Chondrocyte (in vitro differentiated cells): ENCODE results near the gene IL1R1. TPM values are rescaled to one million over a fixed set of nuclear protein-coding genes. Genes with fewer than 3 reads are reported as not detected.

Source experiments
- DNase-seq: peaks from one replicate; pipeline ENCODE4 v3.0.0; 2021; ENCODE audit warnings: mixed read lengths, low spot score
- H3K27ac Mint-ChIP-seq: one replicate; pipeline ENCODE4 v1.8.0; 2021; ENCODE audit warnings: mild to moderate bottlenecking, moderate library complexity, mixed read lengths; ENCODE audit not compliant: unreplicated experiment
- H3K27me3 Mint-ChIP-seq: 2 replicates; pipeline ENCODE4 v1.8.0; 2021; ENCODE audit warnings: low read depth, mixed read lengths
- H3K36me3 Mint-ChIP-seq: 2 replicates; pipeline ENCODE4 v1.8.0; 2021; ENCODE audit warnings: low read depth, mixed read lengths
- H3K4me1 Mint-ChIP-seq: 2 replicates; pipeline ENCODE4 v1.8.0; 2021; ENCODE audit warnings: low read depth, mild to moderate bottlenecking, mixed read lengths
- H3K4me3 Mint-ChIP-seq: one replicate; pipeline ENCODE4 v1.8.0; 2021; ENCODE audit warnings: mild to moderate bottlenecking, moderate library complexity, mixed read lengths; ENCODE audit not compliant: unreplicated experiment
- H3K9me3 Mint-ChIP-seq: 2 replicates; pipeline ENCODE4 v1.8.0; 2021; ENCODE audit warnings: low read depth, mixed read lengths
- total RNA-seq: library from RNA; stranded (reverse); gene quantifications from 3 replicates; pipeline ENCODE4 v1.2.1, GENCODE V29; 2021
- TF ChIP-seq, protein P1 (sequence below): fragments of 200-600 bp; sonication (generic); IDR thresholded peaks from 2 replicates; pipeline ENCODE4 v1.5.0; 2021; ENCODE audit warnings: antibody characterized with exemption, mild to moderate bottlenecking, moderate library complexity

The IL1R1 gene
- total RNA-seq, 1 donor from 2014 or later = 22.0 TPM

DNA sequence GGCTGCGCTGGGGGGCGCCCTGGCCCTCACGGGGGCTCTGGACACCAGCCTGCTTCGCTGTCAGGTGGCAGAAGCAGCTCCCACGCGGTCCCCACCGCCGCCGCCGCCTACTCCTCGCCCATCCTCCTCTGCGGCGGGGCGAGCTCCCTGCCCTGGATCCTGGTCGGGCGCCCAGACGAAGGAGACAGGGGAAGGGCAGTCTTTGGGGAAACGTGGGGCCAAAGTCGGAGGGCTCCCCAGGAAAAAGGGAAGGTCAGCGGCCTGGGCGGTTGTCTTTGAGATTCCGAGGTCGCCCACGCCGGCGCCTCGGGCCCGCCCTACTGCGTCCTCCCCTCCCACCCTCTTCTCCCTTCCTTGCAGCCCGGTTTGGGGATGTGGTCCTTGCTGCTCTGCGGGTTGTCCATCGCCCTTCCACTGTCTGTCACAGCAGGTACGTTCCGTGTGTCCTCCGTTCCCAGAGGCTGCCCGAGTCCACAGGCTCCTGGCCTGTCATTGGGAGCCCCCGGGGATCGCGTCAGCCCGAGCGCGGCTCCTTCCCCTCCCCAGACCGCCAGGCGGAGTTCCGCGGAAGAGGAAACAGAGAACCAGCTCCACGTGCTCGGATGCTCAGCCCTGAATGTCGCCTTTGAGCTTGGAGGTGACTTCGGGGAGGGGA is 45.1 kb downstream of the IL1R1 start:
- Mint-ChIP-seq H3K27ac (no peak overlapping the region), H3K27me3 (peaks cover 3% of the 10 kb centered on the region), H3K4me1 (peaks cover 8% of the 10 kb centered on the region), H3K4me3 (peak overlapping the region; percentile 78), H3K9me3 (no peaks in the 10 kb centered on the region), H3K36me3 (no peaks in the 10 kb centered on the region)
- TF ChIP-seq, protein P1, sequence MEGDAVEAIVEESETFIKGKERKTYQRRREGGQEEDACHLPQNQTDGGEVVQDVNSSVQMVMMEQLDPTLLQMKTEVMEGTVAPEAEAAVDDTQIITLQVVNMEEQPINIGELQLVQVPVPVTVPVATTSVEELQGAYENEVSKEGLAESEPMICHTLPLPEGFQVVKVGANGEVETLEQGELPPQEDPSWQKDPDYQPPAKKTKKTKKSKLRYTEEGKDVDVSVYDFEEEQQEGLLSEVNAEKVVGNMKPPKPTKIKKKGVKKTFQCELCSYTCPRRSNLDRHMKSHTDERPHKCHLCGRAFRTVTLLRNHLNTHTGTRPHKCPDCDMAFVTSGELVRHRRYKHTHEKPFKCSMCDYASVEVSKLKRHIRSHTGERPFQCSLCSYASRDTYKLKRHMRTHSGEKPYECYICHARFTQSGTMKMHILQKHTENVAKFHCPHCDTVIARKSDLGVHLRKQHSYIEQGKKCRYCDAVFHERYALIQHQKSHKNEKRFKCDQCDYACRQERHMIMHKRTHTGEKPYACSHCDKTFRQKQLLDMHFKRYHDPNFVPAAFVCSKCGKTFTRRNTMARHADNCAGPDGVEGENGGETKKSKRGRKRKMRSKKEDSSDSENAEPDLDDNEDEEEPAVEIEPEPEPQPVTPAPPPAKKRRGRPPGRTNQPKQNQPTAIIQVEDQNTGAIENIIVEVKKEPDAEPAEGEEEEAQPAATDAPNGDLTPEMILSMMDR = peak; percentile 58
- no peak for DNase-seq

DNA sequence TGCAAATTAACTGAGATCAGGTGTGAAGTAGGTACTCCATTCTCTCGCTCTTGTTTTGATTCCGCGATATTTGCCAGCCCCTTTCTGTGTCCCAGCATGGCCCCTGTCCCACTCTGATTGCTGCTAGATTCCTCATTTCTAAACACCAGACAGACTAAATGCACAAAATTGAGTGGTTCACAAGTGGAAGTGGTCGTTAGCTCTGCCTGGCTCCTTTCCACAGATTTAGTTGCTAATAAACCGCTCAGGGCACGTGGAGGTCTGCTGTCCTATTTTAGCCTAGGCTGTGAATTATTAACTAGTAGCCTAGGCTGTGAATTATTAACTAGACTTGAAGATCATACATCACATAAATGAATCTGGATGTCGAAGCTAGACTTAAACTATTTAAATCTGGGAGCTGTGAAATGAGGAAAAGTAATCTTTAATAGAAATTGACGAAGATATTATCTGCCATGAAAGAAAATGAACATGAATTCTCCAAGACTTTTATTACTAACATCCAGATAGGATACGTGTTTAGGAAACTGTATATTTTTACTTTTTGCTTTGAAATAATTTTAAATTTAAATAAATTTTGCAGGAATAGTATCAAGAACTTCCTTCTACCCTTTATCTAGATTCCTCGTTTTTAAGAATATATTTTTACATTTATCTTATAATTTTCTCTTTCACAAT is 48.0 kb downstream of the IL1R1 start:
- no peak overlapping the region for H3K27ac Mint-ChIP-seq
- peaks cover 5% of the 10 kb centered on the region for H3K4me1 Mint-ChIP-seq
- H3K9me3 Mint-ChIP-seq = no peaks in the 10 kb centered on the region
- no peaks in the 10 kb centered on the region for H3K36me3 Mint-ChIP-seq
- H3K27me3 Mint-ChIP-seq = peaks cover 3% of the 10 kb centered on the region
- no peak for DNase-seq
- no peak overlapping the region for H3K4me3 Mint-ChIP-seq
- TF ChIP-seq, protein P1 = no peak

DNA sequence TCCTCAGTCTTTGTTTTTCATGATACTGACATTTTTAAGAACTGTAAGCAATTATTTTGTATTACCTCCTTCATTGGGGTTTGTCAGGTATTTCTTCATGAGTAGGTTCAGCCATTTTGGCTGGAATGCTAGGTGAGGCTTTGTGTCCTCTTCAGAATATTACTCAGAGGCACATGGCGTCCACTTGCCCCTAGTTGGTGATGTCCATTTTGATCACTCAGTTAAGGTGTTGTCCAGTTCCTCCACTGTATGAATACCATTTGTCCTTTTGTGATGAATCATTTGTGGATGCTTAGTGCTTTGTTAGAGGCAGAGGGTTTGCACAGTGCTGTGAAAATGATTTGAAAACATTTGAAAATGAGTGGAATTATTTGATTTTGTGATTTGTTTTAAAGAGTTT is 49.0 kb downstream of the IL1R1 start:
- Mint-ChIP-seq H3K27ac (no peak overlapping the region), H3K36me3 (no peaks in the 10 kb centered on the region), H3K4me3 (no peak overlapping the region), H3K27me3 (peaks cover 3% of the 10 kb centered on the region), H3K4me1 (peaks cover 5% of the 10 kb centered on the region), H3K9me3 (no peaks in the 10 kb centered on the region)
- DNase-seq = no peak
- TF ChIP-seq, protein P1 = no peak

DNA sequence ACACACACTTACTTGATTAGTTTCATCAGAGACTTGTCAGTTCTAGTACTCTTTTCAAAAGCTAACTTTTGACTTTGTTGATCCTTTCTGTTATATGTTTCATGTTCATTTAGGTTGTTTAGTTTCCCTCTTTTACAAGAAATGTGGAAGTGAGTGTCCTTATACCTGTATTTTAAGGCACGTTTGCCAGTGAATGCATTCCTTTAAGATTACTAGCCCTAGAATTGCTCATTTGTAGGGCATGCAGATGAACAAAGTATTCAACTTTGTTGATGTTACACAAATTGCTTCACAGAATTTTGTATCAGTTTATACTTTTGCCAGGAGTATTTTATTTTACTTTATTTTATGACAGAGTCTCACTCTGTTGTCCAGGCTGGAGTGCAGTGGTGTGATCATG is 50.5 kb downstream of the IL1R1 start:
- Mint-ChIP-seq H3K4me1 (peaks cover under 1% of the 10 kb centered on the region), H3K4me3 (no peak overlapping the region), H3K27ac (no peak overlapping the region), H3K36me3 (peaks cover 3% of the 10 kb centered on the region), H3K9me3 (no peaks in the 10 kb centered on the region), H3K27me3 (peaks cover 2% of the 10 kb centered on the region)
- no peak for DNase-seq
- TF ChIP-seq, protein P1 = no peak

DNA sequence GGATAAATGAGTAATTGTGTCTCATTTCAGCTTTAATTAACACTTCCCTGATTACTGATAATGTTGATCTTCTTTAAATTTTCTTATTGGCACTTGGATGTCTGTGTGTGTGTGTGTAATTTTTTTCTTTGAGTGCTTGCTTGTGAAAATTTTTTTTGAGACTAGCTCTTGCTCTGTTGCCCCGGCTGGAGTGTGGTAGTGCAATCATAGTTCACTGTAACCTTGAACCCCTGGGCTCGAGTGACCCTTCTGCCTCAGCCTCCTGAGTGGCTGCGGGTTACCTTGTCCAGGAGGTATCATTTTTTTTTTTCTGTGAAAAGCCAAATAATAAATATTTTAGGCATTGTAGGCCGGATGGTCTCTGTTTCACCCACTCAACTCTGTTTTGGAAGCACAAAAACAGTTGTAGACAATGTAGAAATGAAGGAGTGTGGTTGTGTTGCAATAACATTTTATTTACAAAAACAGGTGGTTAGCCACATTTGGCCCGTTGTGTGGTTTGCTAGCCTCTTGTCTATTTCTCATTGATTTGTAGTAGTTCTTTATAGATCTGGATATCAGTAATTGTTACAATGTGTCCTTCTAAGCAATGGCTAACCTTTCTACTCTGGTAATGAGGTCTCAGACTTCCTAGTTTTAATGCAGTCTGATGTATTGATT is 52.2 kb downstream of the IL1R1 start:
- H3K4me1 Mint-ChIP-seq = no peaks in the 10 kb centered on the region
- DNase-seq = no peak
- TF ChIP-seq, protein P1 = no peak
- H3K36me3 Mint-ChIP-seq = peaks cover 3% of the 10 kb centered on the region
- H3K27ac Mint-ChIP-seq = no peak overlapping the region
- peaks cover 2% of the 10 kb centered on the region for H3K27me3 Mint-ChIP-seq
- no peak overlapping the region for H3K4me3 Mint-ChIP-seq
- no peaks in the 10 kb centered on the region for H3K9me3 Mint-ChIP-seq
